ENCODE results near the gene ZMYM4.

Gene ZMYM4

GRCh38 chr1:35315649-35316048 lies 47.1 kb downstream of the ZMYM4 start:
- TF ChIP-seq CTCF (IDR thresholded peaks at IDR 0.05; ENCODE audit: insufficient read depth, low read length, poor library complexity, severe bottlenecking) = no peak

GRCh38 chr1:35316264-35316663 lies 47.8 kb downstream of the ZMYM4 start:
- no peak for TF ChIP-seq CTCF (IDR thresholded peaks at IDR 0.05; ENCODE audit: insufficient read depth, low read length, poor library complexity, severe bottlenecking)
- no peaks in the 10 kb centered on the region for H3K27me3 ChIP-seq (replicated peaks; ENCODE audit: control insufficient read depth, insufficient read depth, low read length)

More at GRCh38 chr1:35315649-35316048, 47.1 kb downstream of the ZMYM4 start:
- Histone ChIP-seq H3K27me3 (replicated peaks; ENCODE audit: control insufficient read depth, insufficient read depth, low read length) (no peaks in the 10 kb centered on the region), H3K4me3 (replicated peaks; ENCODE audit: low read depth, low read length) (no peak overlapping the region), H3K36me3 (ENCODE audit: control insufficient read depth, insufficient read depth, low read length) (no peaks in the 10 kb centered on the region; the same call in 1 of the 2 replicates)
- no peak for DNase-seq (ENCODE audit: extremely low read depth, insufficient read length)

GRCh38 chr1:35319988-35320713 lies 51.6 kb downstream of the ZMYM4 start:
- Histone ChIP-seq H3K4me3 (replicated peaks; ENCODE audit: low read depth, low read length) (no peak overlapping the region), H3K27me3 (replicated peaks; ENCODE audit: control insufficient read depth, insufficient read depth, low read length) (no peaks in the 10 kb centered on the region), H3K36me3 (ENCODE audit: control insufficient read depth, insufficient read depth, low read length) (no peaks in the 10 kb centered on the region)
- no peak for DNase-seq (ENCODE audit: extremely low read depth, insufficient read length)
- TF ChIP-seq CTCF (IDR thresholded peaks at IDR 0.05; ENCODE audit: insufficient read depth, low read length, poor library complexity, severe bottlenecking) = no peak

More at GRCh38 chr1:35316264-35316663, 47.8 kb downstream of the ZMYM4 start:
- DNase-seq (ENCODE audit: extremely low read depth, insufficient read length) = no peak
- Histone ChIP-seq H3K4me3 (replicated peaks; ENCODE audit: low read depth, low read length) (no peak overlapping the region), H3K36me3 (ENCODE audit: control insufficient read depth, insufficient read depth, low read length) (no peaks in the 10 kb centered on the region)

GRCh38 chr1:35320937-35321336 lies 52.4 kb downstream of the ZMYM4 start:
- no peaks in the 10 kb centered on the region for H3K36me3 ChIP-seq (ENCODE audit: control insufficient read depth, insufficient read depth, low read length)
- no peak overlapping the region for H3K4me3 ChIP-seq (replicated peaks; ENCODE audit: low read depth, low read length)
- no peaks in the 10 kb centered on the region for H3K27me3 ChIP-seq (replicated peaks; ENCODE audit: control insufficient read depth, insufficient read depth, low read length)
- no peak for TF ChIP-seq CTCF (IDR thresholded peaks at IDR 0.05; ENCODE audit: insufficient read depth, low read length, poor library complexity, severe bottlenecking)
- no peak for DNase-seq (ENCODE audit: extremely low read depth, insufficient read length)

- Histone ChIP-seq H3K4me3 (replicated peaks; ENCODE audit: low read depth, low read length) (no peak overlapping the region), H3K36me3 (ENCODE audit: control insufficient read depth, insufficient read depth, low read length) (peaks cover 2% of the 10 kb centered on the region), H3K27me3 (replicated peaks; ENCODE audit: control insufficient read depth, insufficient read depth, low read length) (no peaks in the 10 kb centered on the region)
- TF ChIP-seq CTCF (IDR thresholded peaks at IDR 0.05; ENCODE audit: insufficient read depth, low read length, poor library complexity, severe bottlenecking) = no peak
- DNase-seq (ENCODE audit: extremely low read depth, insufficient read length) = no peak
These were observed 56.0 kb downstream of the ZMYM4 start for GRCh38 chr1:35324486-35324885.

All from GM06990 (cell line).